Esophagus muscularis mucosa (tissue), 4 donors: ENCODE data around the gene BNC2.
"Not testable (repeated sequence)": the region's sequence is repeated elsewhere in the genome, so short reads cannot be mapped to it uniquely, and the experiment has no call there.

ENCODE experiments used
- EP300 ChIP-seq: sonication (generic); formaldehyde crosslinking; IDR thresholded peaks from one replicate; pipeline ENCODE4 v1.6.1; 2017; ENCODE audit warnings: antibody characterized with exemption
- POLR2A ChIP-seq: fragments of 450-650 bp; IDR thresholded peaks from one replicate; pipeline ENCODE4 v1.6.1; 2017; ENCODE audit warnings: antibody characterized with exemption, moderate library complexity, mild to moderate bottlenecking, low read depth
- TF ChIP-seq, protein P1 (sequence below), 3 experiments: fragments of 200-600 bp in 2 of 3; fragments of 450-650 bp in 1 of 3; sonication (generic) in 2 of 3; IDR thresholded peaks; one replicate each; pipeline ENCODE4 v1.5.1; 2017 to 2019; ENCODE audit warnings: antibody characterized with exemption in 3 of 3, mild to moderate bottlenecking in 2 of 3, moderate library complexity in 1 of 3

DNA sequence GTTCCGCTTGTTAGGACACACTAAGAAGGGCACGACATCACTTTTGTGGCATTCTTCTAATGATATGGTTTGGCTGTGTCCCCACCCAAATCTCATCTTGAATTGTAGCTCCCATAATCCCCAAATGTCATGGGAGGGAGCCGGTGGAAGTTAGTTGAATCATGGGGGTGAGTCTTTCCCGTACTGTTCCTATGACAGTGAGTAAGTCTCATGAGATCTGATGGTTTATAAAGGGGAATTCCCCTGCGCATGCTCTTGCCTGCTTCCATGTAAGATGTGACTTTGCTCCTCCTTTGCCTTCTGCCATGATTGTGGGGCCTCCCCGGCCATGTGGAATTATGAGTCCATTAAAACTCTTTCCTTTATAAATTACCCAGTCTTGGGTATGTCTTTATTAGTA is 431.6 kb downstream of the BNC2 start:
- not testable (repeated sequence) for TF ChIP-seq POLR2A, EP300
- TF ChIP-seq, protein P1, sequence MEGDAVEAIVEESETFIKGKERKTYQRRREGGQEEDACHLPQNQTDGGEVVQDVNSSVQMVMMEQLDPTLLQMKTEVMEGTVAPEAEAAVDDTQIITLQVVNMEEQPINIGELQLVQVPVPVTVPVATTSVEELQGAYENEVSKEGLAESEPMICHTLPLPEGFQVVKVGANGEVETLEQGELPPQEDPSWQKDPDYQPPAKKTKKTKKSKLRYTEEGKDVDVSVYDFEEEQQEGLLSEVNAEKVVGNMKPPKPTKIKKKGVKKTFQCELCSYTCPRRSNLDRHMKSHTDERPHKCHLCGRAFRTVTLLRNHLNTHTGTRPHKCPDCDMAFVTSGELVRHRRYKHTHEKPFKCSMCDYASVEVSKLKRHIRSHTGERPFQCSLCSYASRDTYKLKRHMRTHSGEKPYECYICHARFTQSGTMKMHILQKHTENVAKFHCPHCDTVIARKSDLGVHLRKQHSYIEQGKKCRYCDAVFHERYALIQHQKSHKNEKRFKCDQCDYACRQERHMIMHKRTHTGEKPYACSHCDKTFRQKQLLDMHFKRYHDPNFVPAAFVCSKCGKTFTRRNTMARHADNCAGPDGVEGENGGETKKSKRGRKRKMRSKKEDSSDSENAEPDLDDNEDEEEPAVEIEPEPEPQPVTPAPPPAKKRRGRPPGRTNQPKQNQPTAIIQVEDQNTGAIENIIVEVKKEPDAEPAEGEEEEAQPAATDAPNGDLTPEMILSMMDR (IDR thresholded peaks at IDR 0.05): not testable (repeated sequence)
